Endodermal cell (in vitro differentiated cells): Measurements from ENCODE around the gene SGPP2. TPM values are rescaled to one million over a fixed set of nuclear protein-coding genes. Genes with fewer than 3 reads are reported as not detected.

Experiments used
- DNase-seq: peaks from one replicate; pipeline ENCODE4 v3.0.0-alpha.2; 2017
- H3K27ac ChIP-seq: 2 replicates; pipeline ENCODE4 v1.5.1; 2013; ENCODE audit warnings: mild to moderate bottlenecking, low read depth, low read length, moderate library complexity
- H3K27me3 ChIP-seq: 2 replicates; pipeline ENCODE4 v1.6.1; 2013; ENCODE audit warnings: mild to moderate bottlenecking, low read length, moderate library complexity; ENCODE audit not compliant: insufficient read depth, control insufficient read depth, poor library complexity, severe bottlenecking
- H3K36me3 ChIP-seq: 2 replicates; pipeline ENCODE4 v1.7.0; 2013; ENCODE audit warnings: mild to moderate bottlenecking, low read length, moderate library complexity; ENCODE audit not compliant: control insufficient read depth, insufficient read depth
- H3K4me1 ChIP-seq: one replicate; pipeline ENCODE4 v1.7.0; 2013; ENCODE audit warnings: low read length; ENCODE audit not compliant: control insufficient read depth, insufficient read depth
- H3K4me3 ChIP-seq: 2 replicates; pipeline ENCODE4 v1.5.1; 2013; ENCODE audit warnings: mild to moderate bottlenecking, low read length, moderate library complexity
- H3K9ac ChIP-seq: 2 replicates; pipeline ENCODE4 v1.6.1; 2013; ENCODE audit warnings: mild to moderate bottlenecking, low read length, moderate library complexity; ENCODE audit not compliant: poor library complexity, severe bottlenecking; ENCODE audit errors: extremely low read depth
- H3K9me3 ChIP-seq: 2 replicates; pipeline ENCODE4 v1.6.1; 2013; ENCODE audit warnings: mild to moderate bottlenecking, low read length, moderate library complexity; ENCODE audit not compliant: control insufficient read depth
- H3K27ac Mint-ChIP-seq: 2 replicates; pipeline ENCODE4 v1.8.0; 2020; ENCODE audit warnings: mixed read lengths
- H3K27me3 Mint-ChIP-seq: 2 replicates; pipeline ENCODE4 v1.8.0; 2021; ENCODE audit warnings: mild to moderate bottlenecking, mixed read lengths; ENCODE audit not compliant: insufficient read depth
- H3K36me3 Mint-ChIP-seq: 2 replicates; pipeline ENCODE4 v1.8.0; 2020; ENCODE audit warnings: low read depth, mixed read lengths
- H3K4me1 Mint-ChIP-seq: 2 replicates; pipeline ENCODE4 v1.8.0; 2020; ENCODE audit warnings: mixed read lengths
- H3K4me3 Mint-ChIP-seq: 2 replicates; pipeline ENCODE4 v1.8.0; 2020; ENCODE audit warnings: mild to moderate bottlenecking, moderate library complexity, mixed read lengths
- H3K9me3 Mint-ChIP-seq: 2 replicates; pipeline ENCODE4 v1.8.0; 2020; ENCODE audit warnings: mild to moderate bottlenecking, mixed read lengths
- WGBS, 2 experiments: methylation state at CpG; one replicate each; pipeline versions ENCODE4 v1.1.5 to v1.1.7; 2013; ENCODE audit warnings: missing lambda C conversion rate in 2 of 2, mixed read lengths in 1 of 2; ENCODE audit not compliant: insufficient coverage in 1 of 2, insufficient read length in 1 of 2; 5-methylcytosine and 5-hydroxymethylcytosine counted together
- total RNA-seq, 2 donors: library from RNA; stranded (reverse); fragmentation: NEBNext Ultra II Directional in 1 of 2; extraction: Animal tissue kit (Norgen Biotek cat#: 25700) in 1 of 2; gene quantifications; 2 replicates in 1 of 2; 3 replicates in 1 of 2; pipeline ENCODE4 v1.2.1, GENCODE V29; 2021
- TF ChIP-seq, protein P1 (sequence below): fragments of 200-600 bp; sonication (generic); conservative IDR thresholded peaks from 2 replicates; pipeline ENCODE4 v1.5.0; 2021; ENCODE audit warnings: antibody characterized with exemption, mild to moderate bottlenecking

SGPP2 gene
- total RNA-seq, 2 donors from 2014 or later = not detected

DNA sequence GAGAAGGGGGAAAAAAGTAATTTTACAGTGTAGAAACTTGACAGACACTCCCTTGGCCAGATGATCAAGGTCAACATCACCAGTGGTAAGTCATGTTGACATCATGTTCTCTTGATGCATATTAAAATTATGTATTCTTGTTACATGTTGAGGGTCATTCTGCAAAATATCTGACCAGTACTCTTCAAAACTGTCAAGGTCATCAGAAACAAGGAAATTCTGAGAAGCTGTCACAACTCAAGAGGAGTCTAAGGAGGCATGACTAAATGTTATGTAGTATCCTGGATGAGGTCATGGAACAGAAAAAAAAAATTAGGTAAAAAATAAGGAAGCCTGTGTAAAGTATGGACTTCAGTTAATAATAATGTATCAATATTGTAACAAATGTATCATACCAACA lies 6.3 kb downstream of the SGPP2 start:
- peaks cover 68% of the 10 kb centered on the region for H3K27me3 ChIP-seq
- no peaks in the 10 kb centered on the region for H3K36me3 ChIP-seq
- Mint-ChIP-seq H3K9me3 (peaks cover 15% of the 10 kb centered on the region), H3K4me1 (peaks cover 26% of the 10 kb centered on the region), H3K27me3 (peaks cover 98% of the 10 kb centered on the region), H3K4me3 (no peak overlapping the region), H3K36me3 (no peaks in the 10 kb centered on the region), H3K27ac (no peak overlapping the region)
- DNase-seq = no peak
- H3K9me3 ChIP-seq = no peaks in the 10 kb centered on the region
- no peak overlapping the region for H3K9ac ChIP-seq
- peaks cover 11% of the 10 kb centered on the region for H3K4me1 ChIP-seq
- no peak overlapping the region for H3K4me3 ChIP-seq
- TF ChIP-seq, protein P1, sequence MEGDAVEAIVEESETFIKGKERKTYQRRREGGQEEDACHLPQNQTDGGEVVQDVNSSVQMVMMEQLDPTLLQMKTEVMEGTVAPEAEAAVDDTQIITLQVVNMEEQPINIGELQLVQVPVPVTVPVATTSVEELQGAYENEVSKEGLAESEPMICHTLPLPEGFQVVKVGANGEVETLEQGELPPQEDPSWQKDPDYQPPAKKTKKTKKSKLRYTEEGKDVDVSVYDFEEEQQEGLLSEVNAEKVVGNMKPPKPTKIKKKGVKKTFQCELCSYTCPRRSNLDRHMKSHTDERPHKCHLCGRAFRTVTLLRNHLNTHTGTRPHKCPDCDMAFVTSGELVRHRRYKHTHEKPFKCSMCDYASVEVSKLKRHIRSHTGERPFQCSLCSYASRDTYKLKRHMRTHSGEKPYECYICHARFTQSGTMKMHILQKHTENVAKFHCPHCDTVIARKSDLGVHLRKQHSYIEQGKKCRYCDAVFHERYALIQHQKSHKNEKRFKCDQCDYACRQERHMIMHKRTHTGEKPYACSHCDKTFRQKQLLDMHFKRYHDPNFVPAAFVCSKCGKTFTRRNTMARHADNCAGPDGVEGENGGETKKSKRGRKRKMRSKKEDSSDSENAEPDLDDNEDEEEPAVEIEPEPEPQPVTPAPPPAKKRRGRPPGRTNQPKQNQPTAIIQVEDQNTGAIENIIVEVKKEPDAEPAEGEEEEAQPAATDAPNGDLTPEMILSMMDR = no peak
- H3K27ac ChIP-seq = no peak overlapping the region

DNA sequence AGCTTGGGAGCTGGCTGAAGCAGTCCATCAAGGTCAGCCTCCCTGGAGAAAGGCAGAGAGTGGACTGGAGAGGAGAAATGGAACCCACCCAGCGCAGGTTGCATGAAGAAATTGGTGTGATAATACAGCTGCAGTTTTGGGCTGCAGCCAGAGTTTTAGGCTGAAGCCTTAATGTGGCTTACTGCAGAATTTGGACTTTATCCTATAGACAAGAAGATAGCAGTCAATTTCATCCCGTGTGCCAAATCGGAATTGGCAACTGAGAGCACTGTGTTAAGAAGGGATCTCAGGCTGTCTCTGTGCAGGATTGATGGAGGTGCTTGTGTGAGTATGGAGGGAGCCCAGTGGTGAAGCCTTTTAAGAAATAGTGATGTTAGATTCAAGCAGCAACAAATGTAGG lies 7.5 kb downstream of the SGPP2 start:
- peaks cover 98% of the 10 kb centered on the region for H3K27me3 Mint-ChIP-seq
- Histone ChIP-seq H3K27me3 (peaks cover 58% of the 10 kb centered on the region), H3K9me3 (no peaks in the 10 kb centered on the region), H3K36me3 (no peaks in the 10 kb centered on the region), H3K4me1 (no peaks in the 10 kb centered on the region), H3K27ac (no peak overlapping the region), H3K9ac (no peak overlapping the region), H3K4me3 (no peak overlapping the region)
- 92 to 100% methylated on average over 3 of the region's 3 CpGs for WGBS, 2 experiments
- DNase-seq = no peak
- peaks cover 17% of the 10 kb centered on the region for H3K4me1 Mint-ChIP-seq
- peaks cover 15% of the 10 kb centered on the region for H3K9me3 Mint-ChIP-seq
- TF ChIP-seq, protein P1 = no peak
- H3K36me3 Mint-ChIP-seq = no peaks in the 10 kb centered on the region
- H3K4me3 Mint-ChIP-seq = no peak overlapping the region
- H3K27ac Mint-ChIP-seq = no peak overlapping the region

DNA sequence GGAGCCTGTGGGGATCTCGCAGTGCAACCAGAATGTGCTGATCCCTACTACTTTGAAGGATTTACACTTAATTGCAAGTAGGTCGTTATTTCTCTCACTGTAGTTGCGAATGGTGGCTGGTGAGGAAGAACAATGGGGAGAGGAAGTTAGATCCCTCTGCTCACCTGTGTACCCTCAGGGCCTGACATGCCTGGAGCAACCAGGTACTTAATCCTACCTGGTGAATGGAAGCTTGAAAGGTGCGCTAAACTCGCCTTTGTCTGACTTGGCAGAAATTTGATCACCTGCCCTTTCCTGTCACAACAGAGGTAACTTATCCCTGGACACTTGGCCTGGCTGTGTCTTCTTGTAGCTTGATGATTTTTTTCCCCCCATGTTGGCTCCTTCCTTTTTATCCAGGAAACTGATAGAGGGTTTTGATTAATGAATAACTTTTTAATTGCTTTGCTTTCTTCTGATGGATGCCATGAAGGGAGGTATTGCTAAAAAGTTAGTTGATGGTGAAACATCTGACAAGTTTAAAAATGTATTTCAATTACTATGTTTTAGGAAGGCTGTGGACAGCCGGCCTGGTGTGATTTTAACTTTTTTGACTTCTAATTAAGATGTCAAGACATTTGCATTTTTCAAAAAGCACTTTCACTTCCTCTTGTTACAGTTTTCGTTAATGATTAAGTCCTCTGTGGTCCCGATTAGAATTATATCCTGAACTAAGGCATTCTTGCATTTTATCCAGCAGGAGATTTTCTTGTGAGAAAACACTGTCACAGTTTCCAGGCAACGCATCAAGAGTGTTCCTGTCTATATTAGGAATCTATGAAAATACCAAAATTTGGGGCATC lies 9.2 kb downstream of the SGPP2 start:
- Histone ChIP-seq H3K4me1 (no peaks in the 10 kb centered on the region), H3K9ac (no peak overlapping the region), H3K36me3 (no peaks in the 10 kb centered on the region), H3K27me3 (peaks cover 41% of the 10 kb centered on the region), H3K27ac (no peak overlapping the region), H3K9me3 (no peaks in the 10 kb centered on the region), H3K4me3 (no peak overlapping the region)
- Mint-ChIP-seq H3K27ac (no peak overlapping the region), H3K9me3 (peaks cover 15% of the 10 kb centered on the region), H3K27me3 (peaks cover 98% of the 10 kb centered on the region), H3K4me1 (peaks cover 9% of the 10 kb centered on the region), H3K36me3 (no peaks in the 10 kb centered on the region), H3K4me3 (no peak overlapping the region)
- 71 to 75% methylated on average over 8 to 9 of the region's 9 CpGs for WGBS, 2 experiments
- peak; percentile 71 for DNase-seq
- TF ChIP-seq, protein P1 = no peak
